ENCODE results near the gene NCMAP.
"Not testable (repeated sequence)": the region's sequence is repeated elsewhere in the genome, so short reads cannot be mapped to it uniquely, and the experiment has no call there.

NCMAP gene

DNA sequence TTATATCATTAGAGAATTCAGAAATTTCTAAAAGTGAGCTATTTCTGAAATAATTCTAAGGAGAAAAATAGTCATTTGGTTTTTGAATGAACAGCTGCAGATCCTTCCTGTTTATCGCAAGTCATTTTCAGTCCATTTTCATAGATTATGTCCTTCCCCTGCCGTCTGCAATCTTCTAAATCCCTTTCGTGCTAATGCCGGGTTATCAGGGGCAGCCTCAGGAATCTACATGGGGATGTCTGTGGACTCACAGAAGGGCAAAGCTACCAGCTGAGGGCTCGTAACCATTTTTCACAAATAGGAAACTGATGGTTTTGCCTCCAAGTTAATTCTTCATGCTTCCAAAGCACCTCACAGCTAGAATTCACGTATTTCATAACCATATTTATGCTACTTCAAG lies 30.3 kb upstream of the NCMAP start:
- Histone ChIP-seq H3K27me3 (ENCODE audit: insufficient read depth, low read length) (no peaks in the 10 kb centered on the region), H3K4me3 (ENCODE audit: low read depth, low read length) (no peak overlapping the region), H2AFZ (ENCODE audit: low read length, unreplicated experiment) (no peak overlapping the region), H3K79me2 (ENCODE audit: control insufficient read depth, insufficient read depth, low read length, unreplicated experiment) (no peaks in the 10 kb centered on the region), H3K4me1 (ENCODE audit: control insufficient read depth, insufficient read depth, low read length, unreplicated experiment) (no peaks in the 10 kb centered on the region), H3K27ac (ENCODE audit: low read depth, low read length) (no peak overlapping the region), H3K36me3 (ENCODE audit: insufficient read depth, low read length) (no peaks in the 10 kb centered on the region)

DNA sequence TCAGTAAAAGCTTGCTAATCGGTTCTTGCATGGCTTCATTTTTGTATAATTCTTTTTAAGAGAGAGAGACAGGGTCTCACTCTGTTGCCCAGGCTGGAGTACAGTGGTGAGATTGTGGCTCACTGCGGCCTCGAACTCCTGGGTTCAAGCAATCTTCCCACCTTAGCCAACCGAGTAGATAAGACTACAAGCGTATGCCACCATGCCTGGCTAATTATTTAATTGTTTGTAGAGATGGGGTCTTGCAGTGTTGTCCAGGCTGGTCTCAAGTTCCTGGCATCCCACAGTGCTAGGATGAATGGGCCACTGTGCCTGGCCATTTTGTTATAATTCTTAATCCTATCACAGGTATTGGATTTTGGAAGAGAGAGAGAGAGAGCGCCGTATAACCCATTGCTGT lies 29.8 kb upstream of the NCMAP start:
- Histone ChIP-seq H3K79me2 (ENCODE audit: control insufficient read depth, insufficient read depth, low read length, unreplicated experiment) (no peaks in the 10 kb centered on the region), H2AFZ (ENCODE audit: low read length, unreplicated experiment) (no peak overlapping the region), H3K4me3 (ENCODE audit: low read depth, low read length) (no peak overlapping the region), H3K4me1 (ENCODE audit: control insufficient read depth, insufficient read depth, low read length, unreplicated experiment) (no peaks in the 10 kb centered on the region), H3K27ac (ENCODE audit: low read depth, low read length) (no peak overlapping the region), H3K27me3 (ENCODE audit: insufficient read depth, low read length) (no peaks in the 10 kb centered on the region), H3K36me3 (ENCODE audit: insufficient read depth, low read length) (no peaks in the 10 kb centered on the region)

DNA sequence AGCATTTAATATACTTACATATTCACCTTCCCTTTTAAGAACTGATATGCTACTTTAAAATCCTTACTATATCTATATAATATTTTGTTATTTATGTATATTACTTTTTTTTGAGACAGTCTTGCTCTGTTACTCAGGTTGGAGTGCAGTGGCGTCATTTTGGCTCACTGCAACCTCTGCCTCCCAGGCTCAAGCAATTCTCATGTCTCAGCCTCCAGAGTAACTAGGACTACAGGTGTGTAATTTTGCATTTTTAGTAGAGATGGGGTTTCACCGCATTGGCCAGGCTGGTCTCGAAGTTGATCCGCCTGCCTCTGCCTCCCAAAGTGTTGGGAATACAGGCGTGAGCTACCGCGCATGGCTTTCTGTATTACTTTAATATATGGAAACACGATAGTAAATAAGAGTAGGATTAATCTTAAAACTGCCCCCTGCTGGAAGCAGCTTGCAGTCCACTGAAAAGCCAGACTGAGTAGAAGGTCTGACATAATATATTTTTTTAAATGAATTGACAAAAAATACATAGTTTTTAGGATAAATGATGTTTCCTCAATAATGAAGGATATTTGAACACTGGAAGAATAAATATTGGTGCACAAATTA lies 28.8 kb upstream of the NCMAP start:
- Histone ChIP-seq H3K27ac (ENCODE audit: low read depth, low read length) (no peak overlapping the region), H2AFZ (ENCODE audit: low read length, unreplicated experiment) (no peak overlapping the region), H3K4me3 (ENCODE audit: low read depth, low read length) (no peak overlapping the region), H3K36me3 (ENCODE audit: insufficient read depth, low read length) (no peaks in the 10 kb centered on the region), H3K27me3 (ENCODE audit: insufficient read depth, low read length) (no peaks in the 10 kb centered on the region), H3K79me2 (ENCODE audit: control insufficient read depth, insufficient read depth, low read length, unreplicated experiment) (no peaks in the 10 kb centered on the region), H3K4me1 (ENCODE audit: control insufficient read depth, insufficient read depth, low read length, unreplicated experiment) (no peaks in the 10 kb centered on the region)

- Histone ChIP-seq H3K4me1 (ENCODE audit: control insufficient read depth, insufficient read depth, low read length, unreplicated experiment) (no peaks in the 10 kb centered on the region), H3K4me3 (ENCODE audit: low read depth, low read length) (no peak overlapping the region), H3K27ac (ENCODE audit: low read depth, low read length) (no peak overlapping the region), H3K36me3 (ENCODE audit: insufficient read depth, low read length) (no peaks in the 10 kb centered on the region), H3K27me3 (ENCODE audit: insufficient read depth, low read length) (no peaks in the 10 kb centered on the region), H2AFZ (ENCODE audit: low read length, unreplicated experiment) (no peak overlapping the region), H3K79me2 (ENCODE audit: control insufficient read depth, insufficient read depth, low read length, unreplicated experiment) (no peaks in the 10 kb centered on the region)
Observed at GRCh38 chr1:24528744-24529143, 27.1 kb upstream of the NCMAP start.

- H3K4me3 ChIP-seq (ENCODE audit: low read depth, low read length); H3K4me1 ChIP-seq (ENCODE audit: control insufficient read depth, insufficient read depth, low read length, unreplicated experiment); H3K36me3 ChIP-seq (ENCODE audit: insufficient read depth, low read length); H3K27me3 ChIP-seq (ENCODE audit: insufficient read depth, low read length); H2AFZ ChIP-seq (ENCODE audit: low read length, unreplicated experiment); H3K79me2 ChIP-seq (ENCODE audit: control insufficient read depth, insufficient read depth, low read length, unreplicated experiment); H3K27ac ChIP-seq (ENCODE audit: low read depth, low read length): not testable (repeated sequence)
Observed at GRCh38 chr1:24529292-24529691, 26.6 kb upstream of the NCMAP start.

- Histone ChIP-seq H3K36me3 (ENCODE audit: insufficient read depth, low read length) (no peaks in the 10 kb centered on the region), H3K79me2 (ENCODE audit: control insufficient read depth, insufficient read depth, low read length, unreplicated experiment) (no peaks in the 10 kb centered on the region), H2AFZ (ENCODE audit: low read length, unreplicated experiment) (no peak overlapping the region), H3K27ac (ENCODE audit: low read depth, low read length) (no peak overlapping the region), H3K27me3 (ENCODE audit: insufficient read depth, low read length) (no peaks in the 10 kb centered on the region), H3K4me1 (ENCODE audit: control insufficient read depth, insufficient read depth, low read length, unreplicated experiment) (peaks cover 8% of the 10 kb centered on the region), H3K4me3 (ENCODE audit: low read depth, low read length) (no peak overlapping the region)
Observed at GRCh38 chr1:24535021-24535424, 20.9 kb upstream of the NCMAP start.

DNA sequence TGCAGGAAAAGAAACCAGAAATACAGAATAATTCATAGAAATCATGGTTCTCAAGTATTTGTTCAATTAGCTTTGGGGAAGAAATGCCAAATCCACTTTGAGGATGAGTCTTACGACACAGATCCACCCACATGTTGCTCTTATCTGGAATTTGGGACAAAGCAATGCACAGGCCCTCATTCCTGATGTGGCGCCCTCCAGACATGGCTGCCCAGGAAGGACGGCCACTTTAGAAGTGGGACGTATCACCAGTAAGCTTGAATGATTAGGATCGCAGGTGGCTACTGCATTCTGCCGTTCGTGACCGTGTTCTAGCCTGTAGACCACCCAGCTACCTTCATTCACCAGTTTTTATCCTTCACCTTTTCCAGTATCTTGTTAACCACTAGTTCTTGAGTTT lies 20.1 kb upstream of the NCMAP start:
- H3K27ac ChIP-seq (ENCODE audit: low read depth, low read length), result no peak overlapping the region
- H3K79me2 ChIP-seq (ENCODE audit: control insufficient read depth, insufficient read depth, low read length, unreplicated experiment), result no peaks in the 10 kb centered on the region
- no peak overlapping the region for H2AFZ ChIP-seq (ENCODE audit: low read length, unreplicated experiment)
- H3K27me3 ChIP-seq (ENCODE audit: insufficient read depth, low read length), result no peaks in the 10 kb centered on the region
- peaks cover 12% of the 10 kb centered on the region for H3K4me1 ChIP-seq (ENCODE audit: control insufficient read depth, insufficient read depth, low read length, unreplicated experiment)
- no peaks in the 10 kb centered on the region for H3K36me3 ChIP-seq (ENCODE audit: insufficient read depth, low read length)
- H3K4me3 ChIP-seq (ENCODE audit: low read depth, low read length), result no peak overlapping the region

DNA sequence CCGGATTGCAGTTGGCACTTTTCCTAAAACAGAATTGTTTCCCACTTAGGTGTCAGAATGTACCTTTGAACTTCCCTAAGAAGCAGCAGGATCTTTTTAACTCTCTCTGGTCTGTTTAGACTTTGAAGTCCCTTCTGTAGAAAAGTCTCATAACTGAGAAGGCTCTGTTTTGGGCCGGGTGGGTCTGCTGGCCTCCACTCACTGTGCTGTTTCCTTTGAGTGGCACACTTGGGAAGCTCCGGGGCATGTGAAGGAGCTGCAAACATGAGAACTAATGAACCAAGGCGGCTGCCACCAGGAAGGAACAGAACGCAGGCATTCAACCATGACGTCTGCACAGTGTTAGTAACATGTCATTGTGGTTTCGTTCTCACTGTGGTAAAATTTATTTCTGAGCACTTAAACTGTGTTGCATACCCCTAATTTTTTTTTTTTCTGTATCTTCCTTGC lies 19.5 kb upstream of the NCMAP start:
- Histone ChIP-seq H3K27me3 (ENCODE audit: insufficient read depth, low read length) (no peaks in the 10 kb centered on the region), H3K4me3 (ENCODE audit: low read depth, low read length) (no peak overlapping the region), H3K27ac (ENCODE audit: low read depth, low read length) (no peak overlapping the region)

DNA sequence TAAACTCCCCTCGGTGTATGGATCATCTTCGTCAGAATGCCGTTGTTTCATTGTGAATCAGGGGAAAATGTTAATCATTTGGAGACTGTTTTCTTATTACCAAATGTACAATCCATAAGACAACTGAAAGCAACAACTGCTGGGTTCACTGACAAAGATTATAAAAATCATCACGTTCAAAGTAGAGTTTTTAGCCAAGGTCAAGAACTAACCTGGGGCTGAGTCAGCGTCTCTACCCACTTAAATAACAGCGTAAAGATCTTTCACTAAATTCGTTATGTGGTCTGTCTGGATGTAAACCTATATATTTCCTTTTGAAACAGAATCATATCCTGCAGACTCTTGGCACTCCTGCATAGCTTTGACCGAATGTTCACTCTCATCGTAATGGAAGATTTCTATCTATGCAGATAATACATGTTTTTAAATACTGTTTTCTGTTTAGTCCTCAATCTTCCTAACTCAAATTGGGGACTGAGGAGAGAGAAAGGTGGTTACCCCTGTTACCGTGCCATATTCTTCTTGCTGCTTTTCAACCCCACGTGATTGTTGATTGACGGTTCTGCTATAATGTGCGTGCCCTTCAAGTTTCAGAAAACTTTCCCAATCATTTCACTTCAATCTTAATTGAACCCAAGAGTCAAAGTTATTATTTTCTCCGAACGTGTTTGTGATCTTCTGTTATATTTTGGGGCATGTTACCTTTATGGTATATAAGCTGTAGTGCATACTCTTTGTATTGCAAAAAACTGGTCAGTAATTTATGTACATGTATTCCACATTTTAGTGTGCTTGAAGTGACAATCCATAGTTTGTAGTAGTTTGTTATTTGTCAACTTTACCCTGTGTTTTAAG lies 15.6 kb upstream of the NCMAP start:
- Histone ChIP-seq H3K27me3 (ENCODE audit: insufficient read depth, low read length) (no peaks in the 10 kb centered on the region), H3K36me3 (ENCODE audit: insufficient read depth, low read length) (no peaks in the 10 kb centered on the region), H3K4me3 (ENCODE audit: low read depth, low read length) (no peak overlapping the region), H3K79me2 (ENCODE audit: control insufficient read depth, insufficient read depth, low read length, unreplicated experiment) (no peaks in the 10 kb centered on the region), H3K27ac (ENCODE audit: low read depth, low read length) (no peak overlapping the region), H2AFZ (ENCODE audit: low read length, unreplicated experiment) (no peak overlapping the region), H3K4me1 (ENCODE audit: control insufficient read depth, insufficient read depth, low read length, unreplicated experiment) (peaks cover 25% of the 10 kb centered on the region)

More for the DNA sequence above, 19.5 kb upstream of the NCMAP start:
- Histone ChIP-seq H3K79me2 (ENCODE audit: control insufficient read depth, insufficient read depth, low read length, unreplicated experiment) (no peaks in the 10 kb centered on the region), H2AFZ (ENCODE audit: low read length, unreplicated experiment) (no peak overlapping the region), H3K4me1 (ENCODE audit: control insufficient read depth, insufficient read depth, low read length, unreplicated experiment) (peaks cover 17% of the 10 kb centered on the region), H3K36me3 (ENCODE audit: insufficient read depth, low read length) (no peaks in the 10 kb centered on the region)

- Histone ChIP-seq H3K4me1 (ENCODE audit: control insufficient read depth, insufficient read depth, low read length, unreplicated experiment) (peaks cover 21% of the 10 kb centered on the region), H3K4me3 (ENCODE audit: low read depth, low read length) (no peak overlapping the region), H3K27me3 (ENCODE audit: insufficient read depth, low read length) (no peaks in the 10 kb centered on the region), H3K27ac (ENCODE audit: low read depth, low read length) (no peak overlapping the region), H3K79me2 (ENCODE audit: control insufficient read depth, insufficient read depth, low read length, unreplicated experiment) (no peaks in the 10 kb centered on the region), H3K36me3 (ENCODE audit: insufficient read depth, low read length) (no peaks in the 10 kb centered on the region), H2AFZ (ENCODE audit: low read length, unreplicated experiment) (no peak overlapping the region)
Observed at GRCh38 chr1:24540906-24541710, 14.8 kb upstream of the NCMAP start.
